Trophoblast cell (in vitro differentiated cells and primary cell): ENCODE measurements around the gene SAMD10.
"Not testable (repeated sequence)": the region's sequence is repeated elsewhere in the genome, so short reads cannot be mapped to it uniquely, and the experiment has no call there.

Experiments
- DNase-seq, 2 donors: peaks; one replicate each; pipeline ENCODE4 v3.0.0-alpha.2; 2016
- H2AFZ ChIP-seq: 2 replicates; pipeline ENCODE4 v1.6.1; 2013; ENCODE audit warnings: low read length, moderate library complexity, mild to moderate bottlenecking; ENCODE audit not compliant: insufficient read depth, poor library complexity
- H2AK5ac ChIP-seq: 2 replicates; pipeline ENCODE4 v1.6.1; 2013; ENCODE audit warnings: mild to moderate bottlenecking, low read length
- H2BK120ac ChIP-seq: 2 replicates; pipeline ENCODE4 v1.6.1; 2013; ENCODE audit warnings: low read length, mild to moderate bottlenecking, moderate library complexity; ENCODE audit not compliant: insufficient read depth, poor library complexity
- H2BK12ac ChIP-seq: 2 replicates; pipeline ENCODE4 v1.6.1; 2013; ENCODE audit warnings: mild to moderate bottlenecking, low read length, moderate library complexity
- H2BK5ac ChIP-seq: 2 replicates; pipeline ENCODE4 v1.6.1; 2013; ENCODE audit warnings: low read length, low read depth, moderate library complexity, mild to moderate bottlenecking; ENCODE audit not compliant: poor library complexity
- H3K14ac ChIP-seq: 2 replicates; pipeline ENCODE4 v1.6.1; 2013; ENCODE audit warnings: mild to moderate bottlenecking, low read length
- H3K18ac ChIP-seq: 2 replicates; pipeline ENCODE4 v1.6.1; 2013; ENCODE audit warnings: mild to moderate bottlenecking, low read length
- H3K23ac ChIP-seq: 2 replicates; pipeline ENCODE4 v1.6.1; 2013; ENCODE audit warnings: low read length
- H3K27ac ChIP-seq: 2 replicates; pipeline ENCODE4 v1.5.1; 2013; ENCODE audit warnings: low read depth, mild to moderate bottlenecking, inconsistent platforms, low read length, moderate library complexity
- H3K27me3 ChIP-seq: 2 replicates; pipeline ENCODE4 v1.6.1; 2013; ENCODE audit warnings: inconsistent platforms, mild to moderate bottlenecking, low read length, moderate library complexity; ENCODE audit not compliant: insufficient read depth
- H3K36me3 ChIP-seq, 2 experiments: 1 replicate in 1 of 2; 2 replicates in 1 of 2; pipeline ENCODE4 v1.6.1; 2013; ENCODE audit warnings: low read length in 2 of 2, mild to moderate bottlenecking in 2 of 2, moderate library complexity in 1 of 2; ENCODE audit not compliant: insufficient read depth in 2 of 2, control insufficient read depth in 1 of 2
- H3K4ac ChIP-seq: 2 replicates; pipeline ENCODE4 v1.6.1; 2013; ENCODE audit warnings: low read depth, mild to moderate bottlenecking, low read length, moderate library complexity
- H3K4me1 ChIP-seq, 2 experiments: 1 replicate in 1 of 2; 2 replicates in 1 of 2; pipeline ENCODE4 v1.6.1; 2013; ENCODE audit warnings: low read length in 2 of 2, mild to moderate bottlenecking in 2 of 2, moderate library complexity in 1 of 2; ENCODE audit not compliant: insufficient read depth in 2 of 2, control insufficient read depth in 1 of 2
- H3K4me2 ChIP-seq: 2 replicates; pipeline ENCODE4 v1.6.1; 2013; ENCODE audit warnings: inconsistent platforms, mild to moderate bottlenecking, low read length, moderate library complexity
- H3K4me3 ChIP-seq: 2 replicates; pipeline ENCODE4 v1.5.1; 2013; ENCODE audit warnings: mild to moderate bottlenecking, low read depth, low read length, inconsistent platforms
- H3K79me1 ChIP-seq: one replicate; pipeline ENCODE4 v1.6.1; 2013; ENCODE audit warnings: low read length
- H3K79me2 ChIP-seq: 2 replicates; pipeline ENCODE4 v1.6.1; 2013; ENCODE audit warnings: low read length, mild to moderate bottlenecking; ENCODE audit not compliant: control insufficient read depth, insufficient read depth, poor library complexity
- H3K9ac ChIP-seq: 2 replicates; pipeline ENCODE4 v1.6.1; 2013; ENCODE audit warnings: mild to moderate bottlenecking, low read length
- H3K9me3 ChIP-seq: 2 replicates; pipeline ENCODE4 v1.6.1; 2013; ENCODE audit warnings: low read depth, mild to moderate bottlenecking, control low read depth, inconsistent platforms, low read length; ENCODE audit not compliant: insufficient read depth
- H4K12ac ChIP-seq: 2 replicates; pipeline ENCODE4 v1.6.1; 2013; ENCODE audit warnings: low read depth, mild to moderate bottlenecking, low read length, moderate library complexity
- H4K8ac ChIP-seq: 2 replicates; pipeline ENCODE4 v1.6.1; 2013; ENCODE audit warnings: low read depth, mild to moderate bottlenecking, low read length, moderate library complexity
- H4K91ac ChIP-seq: one replicate; pipeline ENCODE4 v1.6.1; 2013; ENCODE audit warnings: low read depth, mild to moderate bottlenecking, low read length, moderate library complexity
- WGBS: extraction: QIAGEN DNeasy Blood & Tissue Kit; methylation state at CpG from one replicate; pipeline ENCODE4 v1.1.7; 2013; ENCODE audit warnings: missing lambda C conversion rate; ENCODE audit not compliant: insufficient read length, insufficient coverage; ENCODE audit errors: extremely low coverage; 5-methylcytosine and 5-hydroxymethylcytosine counted together

The SAMD10 gene

GRCh38 chr20:64021124-64021975 is 41.9 kb upstream of the SAMD10 start:
- Histone ChIP-seq H3K27ac (no peak overlapping the region), H3K14ac (no peak overlapping the region)

GRCh38 chr20:64015635-64016034 is 36.2 kb upstream of the SAMD10 start:
- peaks cover 48 to 56% of the 10 kb centered on the region in 2 experiments for H3K36me3 ChIP-seq
- no peak overlapping the region for H4K8ac ChIP-seq
- DNase-seq: no peak
- H3K27me3 ChIP-seq: no peaks in the 10 kb centered on the region
- H3K4me3 ChIP-seq: no peak overlapping the region
- H3K4me2 ChIP-seq: no peak overlapping the region
- H3K4ac ChIP-seq: no peak overlapping the region
- peaks cover 0 to 4% of the 10 kb centered on the region in 2 experiments for H3K4me1 ChIP-seq
- no CpG with 5 or more reads among the region's 2 CpGs for WGBS
- H4K91ac ChIP-seq: no peak overlapping the region
- no peak overlapping the region for H3K14ac ChIP-seq
- H3K23ac ChIP-seq: no peak overlapping the region
- H3K18ac ChIP-seq: no peak overlapping the region
- H3K9ac ChIP-seq: no peak overlapping the region
- no peak overlapping the region for H2AFZ ChIP-seq
- no peak overlapping the region for H2BK120ac ChIP-seq
- no peaks in the 10 kb centered on the region for H3K79me2 ChIP-seq
- peaks cover 7% of the 10 kb centered on the region for H3K9me3 ChIP-seq
- H2AK5ac ChIP-seq: no peak overlapping the region
- H2BK12ac ChIP-seq: no peak overlapping the region
- H4K12ac ChIP-seq: no peak overlapping the region
- H3K27ac ChIP-seq: no peak overlapping the region
- H3K79me1 ChIP-seq: no peaks in the 10 kb centered on the region
- H2BK5ac ChIP-seq: no peak overlapping the region

More at GRCh38 chr20:64021124-64021975, 41.9 kb upstream of the SAMD10 start:
- H3K18ac ChIP-seq: no peak overlapping the region
- no peak overlapping the region for H4K91ac ChIP-seq
- no peak overlapping the region for H3K4me2 ChIP-seq
- peaks cover 8% of the 10 kb centered on the region for H3K9me3 ChIP-seq
- no peak overlapping the region for H4K8ac ChIP-seq
- no peak overlapping the region for H2BK5ac ChIP-seq
- no peak overlapping the region for H2AK5ac ChIP-seq
- peaks cover 61 to 81% of the 10 kb centered on the region in 2 experiments for H3K36me3 ChIP-seq
- no peak for DNase-seq
- WGBS: no CpG with 5 or more reads among the region's 36 CpGs
- no peak overlapping the region for H3K4ac ChIP-seq
- H3K23ac ChIP-seq: no peak overlapping the region
- no peak overlapping the region for H2BK12ac ChIP-seq
- no peaks in the 10 kb centered on the region for H3K79me1 ChIP-seq
- no peaks in the 10 kb centered on the region for H3K79me2 ChIP-seq
- no peak overlapping the region for H3K4me3 ChIP-seq
- no peak overlapping the region for H2BK120ac ChIP-seq
- no peak overlapping the region for H4K12ac ChIP-seq
- no peak overlapping the region for H3K9ac ChIP-seq
- H3K27me3 ChIP-seq: no peaks in the 10 kb centered on the region
- H2AFZ ChIP-seq: no peak overlapping the region
- peaks cover 0 to 4% of the 10 kb centered on the region in 2 experiments for H3K4me1 ChIP-seq

DNA sequence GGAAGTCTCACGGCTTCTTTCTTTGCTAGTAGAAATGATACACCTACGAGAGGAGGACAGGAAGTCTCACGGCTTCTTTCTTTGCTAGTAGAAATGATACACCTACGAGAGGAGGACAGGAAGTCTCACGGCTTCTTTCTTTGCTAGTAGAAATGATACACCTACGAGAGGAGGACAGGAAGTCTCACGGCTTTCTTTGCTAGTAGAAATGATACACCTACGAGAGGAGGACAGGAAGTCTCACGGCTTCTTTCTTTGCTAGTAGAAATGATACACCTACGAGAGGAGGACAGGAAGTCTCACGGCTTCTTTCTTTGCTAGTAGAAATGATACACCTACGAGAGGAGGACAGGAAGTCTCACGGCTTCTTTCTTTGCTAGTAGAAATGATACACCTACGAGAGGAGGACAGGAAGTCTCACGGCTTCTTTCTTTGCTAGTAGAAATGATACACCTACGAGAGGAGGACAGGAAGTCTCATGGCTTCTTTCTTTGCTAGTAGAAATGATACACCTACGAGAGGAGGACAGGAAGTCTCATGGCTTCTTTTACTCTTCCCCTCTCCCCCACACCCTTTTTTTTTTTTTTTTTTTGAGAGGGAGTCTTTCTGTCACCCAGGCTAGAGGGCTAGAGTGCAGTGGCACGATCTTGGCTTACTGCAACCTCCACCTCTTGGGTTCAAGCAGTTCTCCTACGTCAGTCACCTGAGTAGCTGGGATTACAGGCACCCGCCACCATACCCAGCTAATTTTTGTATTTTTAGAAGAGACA is 33.1 kb upstream of the SAMD10 start:
- DNase-seq: not testable (repeated sequence)

GRCh38 chr20:64011366-64011779 is 31.9 kb upstream of the SAMD10 start:
- Histone ChIP-seq H3K23ac (no peak overlapping the region), H2BK120ac (no peak overlapping the region), H3K4me1 (no peaks in the 10 kb centered on the region), H3K4me2 (no peak overlapping the region), H3K4me3 (peak overlapping the region; percentile 45), H4K12ac (no peak overlapping the region), H3K4ac (no peak overlapping the region), H2BK5ac (no peak overlapping the region), H3K27me3 (no peaks in the 10 kb centered on the region), H3K18ac (no peak overlapping the region), H2AFZ (no peak overlapping the region), H4K91ac (no peak overlapping the region), H3K36me3 (peaks cover 48 to 58% of the 10 kb centered on the region in 2 experiments), H3K79me1 (no peaks in the 10 kb centered on the region), H3K27ac (no peak overlapping the region), H3K14ac (no peak overlapping the region), H3K79me2 (no peaks in the 10 kb centered on the region), H3K9me3 (peaks cover 5% of the 10 kb centered on the region), H3K9ac (no peak overlapping the region), H2AK5ac (no peak overlapping the region), H4K8ac (no peak overlapping the region), H2BK12ac (no peak overlapping the region)
- no peak for DNase-seq
- WGBS: no CpG with 5 or more reads among the region's 16 CpGs

More for the DNA sequence above, 33.1 kb upstream of the SAMD10 start:
- not testable (repeated sequence) for H3K79me2 ChIP-seq, H3K18ac ChIP-seq, H3K4me3 ChIP-seq, H2BK120ac ChIP-seq, H4K8ac ChIP-seq, H3K27ac ChIP-seq, H2AK5ac ChIP-seq, H3K9ac ChIP-seq, H3K9me3 ChIP-seq, H2BK12ac ChIP-seq, H3K79me1 ChIP-seq, H3K14ac ChIP-seq, H4K91ac ChIP-seq, H3K23ac ChIP-seq, H3K4me2 ChIP-seq, H2BK5ac ChIP-seq, H3K4me1 ChIP-seq, H4K12ac ChIP-seq, H3K27me3 ChIP-seq, H2AFZ ChIP-seq, H3K4ac ChIP-seq
- H3K36me3 ChIP-seq: peaks cover 47 to 58% of the 10 kb centered on the region in 2 experiments
- WGBS: no CpG with 5 or more reads among the region's 20 CpGs
